Pancreas (tissue), 10 donors: ENCODE results near the gene MYH14. TPM values are rescaled to one million over a fixed set of nuclear protein-coding genes. Genes with fewer than 3 reads are reported as not detected.

ENCODE experiments used
- ATAC-seq, 4 donors: fragments of 200-7000 bp; cut with Tn5 transposase; one replicate each; pipeline versions ENCODE4 v1.8.0 to v1.9.1; 2020; ENCODE audit warnings: mild to moderate bottlenecking in 4 of 4, moderate library complexity in 4 of 4
- DNase-seq, 6 donors: peaks; one replicate each; pipeline ENCODE4 v3.0.0-alpha.2; 2020
- FAIRE-seq: peaks from 2 replicates; lab custom pipeline; 2012; peaks lifted over from hg19 to GRCh38; lab: Jason Lieb, UNC
- H3K27ac ChIP-seq, 4 donors: fragments of 200-600 bp; sonication (generic); 1 replicate in 3 of 4; 2 replicates in 1 of 4; pipeline versions ENCODE4 v1.5.0 to v1.8.0; 2020
- H3K27me3 ChIP-seq, 4 donors: fragments of 200-600 bp; one replicate each; pipeline ENCODE4 v1.8.0; 2021
- H3K36me3 ChIP-seq, 3 donors: fragments of 200-600 bp; sonication (generic) in 1 of 3; one replicate each; pipeline versions ENCODE4 v1.5.0 to v1.8.0; 2020 to 2021
- H3K4me1 ChIP-seq, 3 donors: fragments of 200-600 bp; one replicate each; pipeline ENCODE4 v1.8.0; 2021
- H3K4me3 ChIP-seq, 4 donors: fragments of 200-600 bp; sonication (generic) in 2 of 4; one replicate each; pipeline versions ENCODE4 v1.5.0 to v1.8.0; 2020 to 2021
- H3K9me3 ChIP-seq, 4 donors: fragments of 200-600 bp; one replicate each; pipeline ENCODE4 v1.8.0; 2021
- WGBS, 2 donors: extraction: QIAGEN DNeasy Blood & Tissue Kit; methylation state at CpG; one replicate each; pipeline ENCODE4 v1.1.7; 2013; 5-methylcytosine and 5-hydroxymethylcytosine counted together
- intact Hi-C, 3 donors: fragments of 100-400 bp; cut with DNase I; formaldehyde crosslinking; loops; one replicate each; pipeline versions ENCODE4 v1.11.1 to v1.14.2; 2022
- polyA plus RNA-seq, 2 donors: library from polyadenylated mRNA; stranded (reverse); fragments of 200-250 nt; gene quantifications; one replicate each; pipeline ENCODE4 v1.2.3, GENCODE V29; 2013
- total RNA-seq, 6 donors: library from RNA; stranded (reverse); fragmentation: NEBNext Ultra II Directional in 4 of 6; extraction: Animal tissue kit (Norgen Biotek cat#: 25700) in 4 of 6; gene quantifications; one replicate each; pipeline versions ENCODE4 v1.2.1 to v1.2.4, GENCODE V29; 2021 to 2023
- TF ChIP-seq, protein P1 (sequence below), 4 donors: fragments of 200-600 bp; sonication (generic) in 3 of 4; IDR thresholded peaks; one replicate each; pipeline versions ENCODE4 v1.5.0 to v1.8.0; 2021; ENCODE audit warnings: antibody characterized with exemption in 4 of 4
- donor health status: healthy with polysubstance abuse.
- donor health status: DM: no; HTN: no; CAD: no; lungs with moderate emphysema.
- donor health status: DM: no; HTN: no; CAD: no.
- donor health status: control.
- donor health status: control.
- donor health status: Bipolar disorder and iron deficiency.
- donor health status: DM: yes; HTN: yes; CAD: no.
- donor health status: DM: no; HTN: no; CAD: no.
- donor health status: DM: no; HTN: no; CAD: no.
- donor health status: DM: yes; HTN: yes; CAD: no.

Gene MYH14
- total and polyA plus RNA-seq, 8 donors, result 21.4 to 75.7 (median 34.4) TPM

DNA sequence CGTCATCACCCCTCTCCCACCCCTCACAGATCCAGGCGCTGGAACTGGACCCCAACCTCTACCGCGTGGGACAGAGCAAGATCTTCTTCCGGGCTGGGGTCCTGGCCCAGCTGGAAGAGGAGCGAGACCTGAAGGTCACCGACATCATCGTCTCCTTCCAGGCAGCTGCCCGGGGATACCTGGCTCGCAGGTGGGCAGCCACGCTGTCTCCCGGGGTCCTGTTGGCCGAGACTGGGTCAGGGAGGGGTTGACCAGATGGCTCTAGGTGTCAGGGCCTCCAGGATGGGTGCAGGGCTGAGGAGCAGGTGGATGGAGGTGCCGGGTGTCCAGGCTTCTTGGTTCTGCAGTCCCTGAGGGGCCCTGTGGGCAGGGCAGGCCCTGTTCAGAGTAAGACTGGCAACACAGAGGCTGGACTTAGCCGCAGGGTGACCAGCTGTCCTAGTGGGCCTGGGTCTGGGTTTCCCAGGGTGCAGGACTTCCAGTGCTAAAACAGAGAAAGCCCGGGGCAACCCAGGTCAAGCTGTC, 58.1 kb downstream of the MYH14 start:
- no peak overlapping the region for H3K4me3 ChIP-seq
- TF ChIP-seq, protein P1, sequence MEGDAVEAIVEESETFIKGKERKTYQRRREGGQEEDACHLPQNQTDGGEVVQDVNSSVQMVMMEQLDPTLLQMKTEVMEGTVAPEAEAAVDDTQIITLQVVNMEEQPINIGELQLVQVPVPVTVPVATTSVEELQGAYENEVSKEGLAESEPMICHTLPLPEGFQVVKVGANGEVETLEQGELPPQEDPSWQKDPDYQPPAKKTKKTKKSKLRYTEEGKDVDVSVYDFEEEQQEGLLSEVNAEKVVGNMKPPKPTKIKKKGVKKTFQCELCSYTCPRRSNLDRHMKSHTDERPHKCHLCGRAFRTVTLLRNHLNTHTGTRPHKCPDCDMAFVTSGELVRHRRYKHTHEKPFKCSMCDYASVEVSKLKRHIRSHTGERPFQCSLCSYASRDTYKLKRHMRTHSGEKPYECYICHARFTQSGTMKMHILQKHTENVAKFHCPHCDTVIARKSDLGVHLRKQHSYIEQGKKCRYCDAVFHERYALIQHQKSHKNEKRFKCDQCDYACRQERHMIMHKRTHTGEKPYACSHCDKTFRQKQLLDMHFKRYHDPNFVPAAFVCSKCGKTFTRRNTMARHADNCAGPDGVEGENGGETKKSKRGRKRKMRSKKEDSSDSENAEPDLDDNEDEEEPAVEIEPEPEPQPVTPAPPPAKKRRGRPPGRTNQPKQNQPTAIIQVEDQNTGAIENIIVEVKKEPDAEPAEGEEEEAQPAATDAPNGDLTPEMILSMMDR (IDR thresholded peaks at IDR 0.05), result no peak
- H3K27me3 ChIP-seq, result no peaks in the 10 kb centered on the region
- FAIRE-seq, result no peak
- peaks cover 0 to 17% (median 0%) of the 10 kb centered on the region in 3 donors for H3K36me3 ChIP-seq
- H3K4me1 ChIP-seq, result no peaks in the 10 kb centered on the region
- intact Hi-C loops, result no loop called here
- no peak for ATAC-seq
- peak in 1 of 6 donors; percentile 51 for DNase-seq
- WGBS, 2 donors, result 91 to 93% methylated on average over 16 of the region's 16 CpGs
- H3K9me3 ChIP-seq, result no peaks in the 10 kb centered on the region
- H3K27ac ChIP-seq, result no peak overlapping the region

DNA sequence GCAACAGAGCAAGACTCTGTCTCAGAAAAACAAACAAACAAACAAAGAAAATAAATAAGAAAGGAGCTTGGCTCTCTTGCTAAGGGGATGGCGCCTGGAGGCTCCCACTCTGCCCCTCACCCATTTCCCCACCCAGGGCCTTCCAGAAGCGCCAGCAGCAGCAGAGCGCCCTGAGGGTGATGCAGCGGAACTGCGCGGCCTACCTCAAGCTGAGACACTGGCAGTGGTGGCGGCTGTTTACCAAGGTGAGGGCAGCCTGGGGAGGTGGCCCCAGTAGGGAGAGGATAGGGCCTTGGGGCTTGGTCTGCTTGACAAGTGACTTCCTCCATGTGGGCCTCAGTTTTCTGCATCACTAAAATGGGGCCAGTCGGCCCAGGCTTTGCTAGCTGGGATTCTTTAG, 59.8 kb downstream of the MYH14 start:
- Histone ChIP-seq H3K4me3 (no peak overlapping the region), H3K27ac (no peak overlapping the region), H3K4me1 (no peaks in the 10 kb centered on the region), H3K27me3 (no peaks in the 10 kb centered on the region), H3K36me3 (peaks cover 0 to 11% (median 0%) of the 10 kb centered on the region in 3 donors), H3K9me3 (no peaks in the 10 kb centered on the region)
- no peak for ATAC-seq
- 95 to 97% methylated on average over 8 of the region's 8 CpGs for WGBS, 2 donors
- no peak for DNase-seq
- intact Hi-C loops, result no loop called here
- TF ChIP-seq, protein P1 (IDR thresholded peaks at IDR 0.05), result no peak
- no peak for FAIRE-seq

DNA sequence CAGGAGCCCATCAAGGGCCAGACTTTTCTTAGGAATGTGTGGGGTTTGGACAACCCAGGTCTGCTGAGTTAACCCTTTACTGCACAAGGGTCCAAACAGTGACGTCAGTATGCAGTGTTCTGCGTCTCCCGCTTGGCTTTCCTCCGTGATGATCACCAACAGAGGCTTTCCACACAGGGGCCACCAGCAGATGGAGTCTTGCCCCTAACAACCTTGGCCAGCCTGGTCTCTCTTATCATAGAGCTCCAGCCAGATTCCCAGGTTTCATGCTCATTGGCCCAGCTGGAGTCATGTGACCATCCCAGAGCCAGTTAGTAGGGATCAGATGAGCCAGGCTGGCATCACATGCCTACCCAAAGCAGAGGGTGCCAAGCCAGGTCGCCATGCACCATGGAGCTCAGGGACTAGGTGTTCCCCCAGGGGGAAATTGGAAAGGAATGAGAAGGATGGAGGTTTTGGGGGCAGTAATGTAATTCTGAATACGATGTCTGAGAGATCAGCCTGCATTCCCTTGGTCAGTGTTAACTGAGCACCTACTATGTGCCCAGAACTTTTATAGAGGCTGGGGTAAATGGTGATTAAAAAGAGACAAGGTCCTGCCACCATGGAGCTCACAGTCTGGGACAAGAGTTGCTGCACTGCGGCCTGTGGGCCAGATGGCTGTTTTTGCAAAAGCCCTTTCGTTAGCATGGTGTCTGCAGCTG, 61.2 kb downstream of the MYH14 start:
- TF ChIP-seq, protein P1 (IDR thresholded peaks at IDR 0.05), result no peak
- DNase-seq (no peak), ATAC-seq (no peak), FAIRE-seq (no peak)
- Histone ChIP-seq H3K4me1 (no peaks in the 10 kb centered on the region), H3K4me3 (no peak overlapping the region), H3K27ac (no peak overlapping the region), H3K36me3 (peaks cover 0 to 26% (median 0%) of the 10 kb centered on the region in 3 donors), H3K9me3 (no peaks in the 10 kb centered on the region), H3K27me3 (no peaks in the 10 kb centered on the region)
- WGBS, 2 donors, result 90 to 94% methylated on average over 8 of the region's 8 CpGs
- intact Hi-C loops, result no loop called here

DNA sequence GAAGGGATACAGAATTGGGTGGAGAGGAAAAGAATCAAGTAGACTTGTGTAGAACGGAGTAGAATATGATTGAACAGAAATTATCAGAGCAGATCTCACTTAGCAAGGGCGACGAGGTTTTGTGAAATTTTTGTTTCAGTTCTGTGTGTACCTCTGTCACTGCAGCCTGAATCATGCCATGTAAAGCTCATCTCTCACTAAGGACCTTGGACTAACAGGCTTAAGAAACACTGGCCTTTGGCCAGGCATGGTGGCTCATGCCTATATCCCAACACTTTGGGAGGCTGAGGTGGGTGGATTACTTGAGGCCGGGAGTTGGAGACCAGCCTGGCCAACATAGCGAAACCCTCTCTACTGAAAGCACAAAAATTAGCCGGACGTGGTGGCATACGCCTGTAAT, 62.6 kb downstream of the MYH14 start:
- Histone ChIP-seq H3K4me1 (no peaks in the 10 kb centered on the region), H3K9me3 (no peaks in the 10 kb centered on the region), H3K4me3 (no peak overlapping the region), H3K27ac (no peak overlapping the region), H3K36me3 (peaks cover 0 to 31% (median 0%) of the 10 kb centered on the region in 3 donors), H3K27me3 (no peaks in the 10 kb centered on the region)
- DNase-seq, result no peak
- ATAC-seq, result no peak
- WGBS, 2 donors, result 96 to 97% methylated on average over 8 of the region's 8 CpGs
- no peak for FAIRE-seq
- intact Hi-C loops, result no loop called here
- TF ChIP-seq, protein P1 (IDR thresholded peaks at IDR 0.05), result no peak

DNA sequence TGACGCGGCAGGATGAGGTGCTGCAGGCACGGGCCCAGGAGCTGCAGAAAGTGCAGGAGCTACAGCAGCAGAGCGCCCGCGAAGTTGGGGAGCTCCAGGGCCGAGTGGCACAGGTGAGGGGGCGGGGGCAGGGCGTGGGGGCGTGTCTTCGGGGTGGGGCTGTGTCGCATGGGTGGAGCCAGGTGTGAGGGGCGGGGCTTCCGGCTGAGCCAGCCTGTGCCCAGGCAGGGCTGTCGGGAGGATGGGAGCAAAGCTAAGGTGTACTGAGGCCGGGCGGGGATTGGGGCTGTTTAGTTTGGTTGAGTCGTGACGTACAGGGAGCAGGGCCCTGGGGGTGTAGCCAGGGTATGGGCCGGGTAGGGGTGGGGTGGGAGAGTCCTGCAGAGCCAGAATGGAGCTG, 63.5 kb downstream of the MYH14 start:
- DNase-seq (no peak), ATAC-seq (peak in 2 of 4 donors; percentile 46 to 47), FAIRE-seq (no peak)
- Histone ChIP-seq H3K4me1 (no peaks in the 10 kb centered on the region), H3K9me3 (no peaks in the 10 kb centered on the region), H3K4me3 (no peak overlapping the region), H3K36me3 (peaks cover 0 to 35% (median 0%) of the 10 kb centered on the region in 3 donors), H3K27ac (no peak overlapping the region), H3K27me3 (no peaks in the 10 kb centered on the region)
- intact Hi-C loops, result no loop called here
- 65 to 69% methylated on average over 20 of the region's 20 CpGs for WGBS, 2 donors
- TF ChIP-seq, protein P1 (IDR thresholded peaks at IDR 0.05), result no peak
